HUES48 (cell line): ENCODE results near the gene SERGEF.
"Not testable (repeated sequence)": the region's sequence is repeated elsewhere in the genome, so short reads cannot be mapped to it uniquely, and the experiment has no call there.

Experiments
- H3K27ac ChIP-seq: one replicate; pipeline ENCODE4 v1.7.0; 2013; ENCODE audit warnings: low read depth, low read length, inconsistent platforms
- H3K27me3 ChIP-seq: 2 replicates; pipeline ENCODE4 v1.6.1; 2013; ENCODE audit warnings: mild to moderate bottlenecking, low read length; ENCODE audit not compliant: control insufficient read depth, insufficient read depth
- H3K36me3 ChIP-seq: 2 replicates; pipeline ENCODE4 v1.6.1; 2013; ENCODE audit warnings: low read length; ENCODE audit not compliant: control insufficient read depth, insufficient read depth
- H3K4me1 ChIP-seq: 2 replicates; pipeline ENCODE4 v1.6.1; 2013; ENCODE audit warnings: mild to moderate bottlenecking, low read length; ENCODE audit not compliant: control insufficient read depth, insufficient read depth
- H3K4me3 ChIP-seq: 2 replicates; pipeline ENCODE4 v1.5.1; 2013; ENCODE audit warnings: mild to moderate bottlenecking, low read depth, low read length
- H3K9ac ChIP-seq: 2 replicates; pipeline ENCODE4 v1.6.1; 2013; ENCODE audit warnings: mild to moderate bottlenecking, low read depth, low read length, moderate library complexity
- H3K9me3 ChIP-seq: 2 replicates; pipeline ENCODE4 v1.6.1; 2013; ENCODE audit warnings: low read length; ENCODE audit not compliant: control insufficient read depth, insufficient read depth

Gene SERGEF

DNA sequence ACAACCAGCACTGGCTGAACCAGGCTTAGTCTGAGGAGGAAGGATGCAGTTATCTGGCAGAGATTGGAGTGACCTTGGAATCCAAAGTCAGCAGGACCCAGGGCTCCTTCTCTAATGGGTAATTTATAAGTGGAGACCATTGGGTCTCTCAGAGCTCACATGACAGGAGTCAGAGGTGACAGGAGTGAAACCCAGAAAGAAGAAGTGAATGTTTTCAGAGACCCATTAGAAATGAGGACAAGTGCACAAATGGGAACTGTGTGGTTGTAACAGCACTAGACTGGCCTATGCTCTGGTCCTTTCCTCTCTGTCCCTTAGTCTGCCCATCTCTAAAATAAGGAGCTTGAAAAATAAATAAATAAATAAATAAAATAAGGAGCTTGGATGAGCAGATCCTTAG is 107.4 kb downstream of the SERGEF start:
- H3K36me3 ChIP-seq = no peaks in the 10 kb centered on the region
- H3K9ac ChIP-seq = no peak overlapping the region
- H3K9me3 ChIP-seq = no peaks in the 10 kb centered on the region
- H3K4me1 ChIP-seq = peaks cover 11% of the 10 kb centered on the region
- no peaks in the 10 kb centered on the region for H3K27me3 ChIP-seq
- H3K27ac ChIP-seq = no peak overlapping the region
- no peak overlapping the region for H3K4me3 ChIP-seq

DNA sequence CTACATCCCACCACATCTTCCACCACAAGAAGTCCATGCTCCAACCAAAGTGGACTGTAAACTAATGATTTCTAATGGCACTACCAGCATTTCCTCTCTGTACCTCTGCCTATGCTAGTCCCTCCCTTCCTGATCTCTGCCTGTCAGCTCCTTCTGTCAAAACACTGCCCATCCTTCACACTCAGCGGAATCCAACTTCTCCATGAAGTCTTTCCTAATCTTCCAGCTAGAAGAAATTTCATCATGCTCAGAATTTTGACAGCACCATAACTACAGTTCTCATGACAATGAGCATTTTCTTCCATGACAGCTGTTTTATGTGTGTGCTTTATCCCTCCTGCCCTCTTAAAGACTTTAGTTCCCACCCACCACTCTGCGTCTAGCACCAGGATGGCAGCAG is 111.4 kb downstream of the SERGEF start:
- no peak overlapping the region for H3K27ac ChIP-seq
- H3K36me3 ChIP-seq = no peaks in the 10 kb centered on the region
- no peaks in the 10 kb centered on the region for H3K27me3 ChIP-seq
- no peak overlapping the region for H3K9ac ChIP-seq
- peaks cover 6% of the 10 kb centered on the region for H3K4me1 ChIP-seq
- no peak overlapping the region for H3K4me3 ChIP-seq
- no peaks in the 10 kb centered on the region for H3K9me3 ChIP-seq

- H3K4me3 ChIP-seq = no peak overlapping the region
- no peak overlapping the region for H3K9ac ChIP-seq
- no peaks in the 10 kb centered on the region for H3K27me3 ChIP-seq
- no peaks in the 10 kb centered on the region for H3K4me1 ChIP-seq
- H3K36me3 ChIP-seq = no peaks in the 10 kb centered on the region
- no peaks in the 10 kb centered on the region for H3K9me3 ChIP-seq
- H3K27ac ChIP-seq = no peak overlapping the region
Observed at GRCh38 chr11:17898782-17899181, 114.1 kb downstream of the SERGEF start.

DNA sequence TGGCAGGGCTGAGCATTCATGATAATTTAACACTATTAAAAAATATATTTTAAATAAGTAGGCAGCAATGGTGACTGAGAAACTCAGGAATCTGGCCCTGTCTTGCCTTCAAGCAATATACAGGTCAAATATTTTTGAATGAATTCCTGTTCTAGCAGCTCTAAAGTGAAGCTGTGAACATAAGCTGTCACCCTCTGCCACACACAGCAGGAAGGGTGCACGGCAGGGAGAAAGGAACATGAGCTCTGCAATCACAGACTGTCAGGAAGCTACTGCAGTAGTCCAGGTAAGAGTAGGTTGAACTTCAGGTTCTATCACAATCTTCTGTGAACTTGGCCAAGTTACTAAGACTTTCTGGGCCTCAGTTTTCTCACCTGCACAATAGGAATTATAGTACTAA is 114.8 kb downstream of the SERGEF start:
- H3K4me1 ChIP-seq = no peaks in the 10 kb centered on the region
- no peaks in the 10 kb centered on the region for H3K9me3 ChIP-seq
- H3K27me3 ChIP-seq = no peaks in the 10 kb centered on the region
- H3K27ac ChIP-seq = no peak overlapping the region
- no peaks in the 10 kb centered on the region for H3K36me3 ChIP-seq
- H3K4me3 ChIP-seq = no peak overlapping the region
- no peak overlapping the region for H3K9ac ChIP-seq

- Histone ChIP-seq H3K4me1 (no peaks in the 10 kb centered on the region), H3K27me3 (no peaks in the 10 kb centered on the region), H3K4me3 (no peak overlapping the region), H3K27ac (no peak overlapping the region), H3K9ac (no peak overlapping the region), H3K36me3 (no peaks in the 10 kb centered on the region), H3K9me3 (no peaks in the 10 kb centered on the region)
Observed at GRCh38 chr11:17897495-17897894, 115.4 kb downstream of the SERGEF start.

DNA sequence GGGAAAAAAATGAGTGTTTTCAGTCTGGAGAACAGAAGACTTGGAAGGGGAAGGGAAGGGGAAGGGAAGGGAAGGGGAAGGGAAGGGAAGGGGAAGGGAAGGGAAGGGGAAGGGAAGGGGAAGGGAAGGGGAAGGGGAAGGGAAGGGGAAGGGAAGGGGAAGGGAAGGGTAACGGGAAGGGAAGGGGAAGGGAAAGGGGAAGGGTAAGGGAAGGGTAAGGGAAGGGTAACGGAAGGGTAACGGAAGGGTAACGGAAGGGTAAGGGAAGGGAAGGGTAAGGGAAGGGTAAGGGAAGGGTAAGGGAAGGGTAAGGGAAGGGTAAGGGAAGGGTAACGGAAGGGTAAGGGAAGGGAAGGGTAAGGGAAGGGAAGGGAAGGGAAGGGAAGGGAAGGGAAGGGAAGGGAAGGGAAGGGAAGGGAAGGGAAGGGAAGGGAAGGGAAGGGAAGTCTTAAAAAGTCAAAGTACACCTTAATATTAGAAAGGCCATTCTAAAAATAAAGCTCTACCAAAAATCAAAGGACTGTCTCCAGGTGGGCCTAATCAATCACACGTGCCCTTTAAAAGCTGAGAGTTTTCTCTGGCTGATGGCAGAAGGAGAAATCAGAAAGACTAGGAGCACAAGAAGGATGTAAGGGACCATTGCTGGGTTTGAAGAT is 116.2 kb downstream of the SERGEF start:
- H3K4me3 ChIP-seq, H3K36me3 ChIP-seq, H3K9me3 ChIP-seq, H3K9ac ChIP-seq, H3K4me1 ChIP-seq, H3K27ac ChIP-seq, H3K27me3 ChIP-seq: not testable (repeated sequence)

DNA sequence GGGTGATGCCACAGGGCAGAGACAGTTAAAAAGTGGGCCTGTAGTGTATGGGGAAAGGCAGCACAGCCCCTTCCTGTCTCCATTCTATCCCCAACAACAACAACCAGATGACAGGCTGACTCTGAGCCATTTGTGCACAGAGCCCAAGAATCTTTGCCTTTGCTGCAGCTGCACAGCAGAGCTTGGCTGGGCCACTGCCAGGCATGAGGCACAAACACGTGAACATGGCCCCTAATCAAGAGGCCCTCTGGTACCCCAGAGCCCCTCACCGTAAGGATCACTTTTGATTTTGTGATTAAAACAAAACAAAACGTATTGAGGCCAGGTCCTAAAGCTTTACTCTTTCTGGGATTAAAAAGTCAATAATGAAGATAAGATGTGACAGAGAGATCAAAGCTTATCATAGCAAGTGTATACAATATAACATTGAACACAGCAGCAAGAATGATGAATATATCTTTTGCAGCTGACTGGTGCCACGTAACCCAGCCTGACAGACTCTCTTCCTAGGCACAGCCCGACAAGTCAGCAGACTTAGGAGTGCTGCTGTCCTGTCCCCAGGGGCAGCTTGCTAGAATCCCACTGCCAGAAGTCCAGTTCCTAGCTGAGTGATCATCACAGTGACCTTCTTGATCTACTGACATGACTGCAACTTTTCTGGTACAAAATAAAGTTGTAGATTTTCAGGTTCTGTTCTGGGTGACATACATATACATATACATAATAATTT is 117.8 kb downstream of the SERGEF start:
- H3K36me3 ChIP-seq = no peaks in the 10 kb centered on the region
- no peaks in the 10 kb centered on the region for H3K27me3 ChIP-seq
- H3K9me3 ChIP-seq = no peaks in the 10 kb centered on the region
- H3K9ac ChIP-seq = no peak overlapping the region
- H3K4me1 ChIP-seq = no peaks in the 10 kb centered on the region
- no peak overlapping the region for H3K4me3 ChIP-seq
- H3K27ac ChIP-seq = no peak overlapping the region

DNA sequence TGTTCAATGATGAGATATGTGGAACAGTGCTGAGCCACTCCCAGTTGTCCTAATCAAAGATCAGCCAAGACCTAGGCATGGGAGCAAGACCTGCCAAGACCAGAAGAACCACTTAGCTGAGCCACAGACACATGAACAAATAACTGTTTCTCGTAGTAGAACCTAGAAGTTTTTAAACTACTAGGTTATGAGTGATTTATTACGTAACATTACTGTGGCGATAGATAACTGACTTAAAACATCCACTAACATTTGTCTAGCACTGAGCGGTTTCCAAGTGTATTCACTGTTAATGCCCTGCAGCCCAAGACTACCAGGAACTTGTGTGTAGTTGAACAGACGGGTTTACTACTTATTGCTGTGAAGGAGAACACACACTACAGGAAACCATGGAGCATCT is 120.4 kb downstream of the SERGEF start:
- peaks cover 10% of the 10 kb centered on the region for H3K4me1 ChIP-seq
- H3K27me3 ChIP-seq = no peaks in the 10 kb centered on the region
- no peak overlapping the region for H3K4me3 ChIP-seq

GRCh38 chr11:17890325-17890724 is 122.5 kb downstream of the SERGEF start:
- Histone ChIP-seq H3K27me3 (no peaks in the 10 kb centered on the region), H3K36me3 (no peaks in the 10 kb centered on the region), H3K9me3 (no peaks in the 10 kb centered on the region), H3K27ac (no peak overlapping the region), H3K4me1 (peaks cover 17% of the 10 kb centered on the region), H3K9ac (no peak overlapping the region), H3K4me3 (no peak overlapping the region)

More for the DNA sequence above, 120.4 kb downstream of the SERGEF start:
- Histone ChIP-seq H3K9me3 (no peaks in the 10 kb centered on the region), H3K9ac (no peak overlapping the region), H3K36me3 (no peaks in the 10 kb centered on the region), H3K27ac (no peak overlapping the region)

DNA sequence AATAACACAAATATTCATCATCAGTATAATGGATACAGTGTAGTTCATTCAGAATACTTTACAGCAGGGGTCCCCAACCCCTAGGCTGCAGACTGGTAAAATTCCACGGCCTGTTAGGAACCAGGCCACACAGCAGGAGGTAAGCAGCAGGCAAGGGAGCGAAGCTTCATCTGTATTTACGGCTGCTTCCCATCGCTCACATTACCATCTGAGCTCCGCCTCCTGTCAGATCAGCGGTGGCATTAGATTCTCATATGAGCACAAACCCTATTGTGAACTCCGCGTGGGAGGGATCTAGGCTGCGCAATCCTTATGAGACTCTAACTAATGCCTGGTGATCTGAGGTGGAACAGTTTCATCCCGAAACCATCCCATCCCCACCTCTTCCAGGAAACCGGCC is 125.1 kb downstream of the SERGEF start:
- H3K9ac ChIP-seq = no peak overlapping the region
- no peaks in the 10 kb centered on the region for H3K36me3 ChIP-seq
- peaks cover 17% of the 10 kb centered on the region for H3K4me1 ChIP-seq
- no peak overlapping the region for H3K27ac ChIP-seq
- H3K9me3 ChIP-seq = no peaks in the 10 kb centered on the region
- no peaks in the 10 kb centered on the region for H3K27me3 ChIP-seq
- H3K4me3 ChIP-seq = no peak overlapping the region

DNA sequence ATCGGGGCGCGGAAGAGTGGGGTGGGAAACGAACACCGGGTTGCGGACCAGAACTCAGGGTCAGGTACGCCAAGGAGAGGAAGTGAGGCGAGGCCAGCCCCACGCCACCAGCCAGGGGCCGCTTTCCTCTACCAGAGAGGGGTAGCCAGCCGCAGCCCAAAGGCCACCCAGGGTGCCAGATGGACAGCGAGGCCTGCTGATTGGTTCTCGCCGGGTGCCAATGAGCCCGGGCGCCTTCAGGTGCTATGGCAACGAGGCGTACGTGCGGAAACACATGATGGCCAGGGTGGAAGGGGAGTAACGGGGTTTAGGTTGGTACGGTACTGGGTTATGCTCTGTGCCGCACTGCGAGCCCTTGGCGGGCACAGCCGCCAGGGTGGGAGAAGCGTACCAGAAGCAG is 128.9 kb downstream of the SERGEF start:
- Histone ChIP-seq H3K4me3 (no peak overlapping the region), H3K9ac (no peak overlapping the region), H3K36me3 (no peaks in the 10 kb centered on the region), H3K9me3 (no peaks in the 10 kb centered on the region), H3K4me1 (peaks cover 17% of the 10 kb centered on the region), H3K27me3 (no peaks in the 10 kb centered on the region), H3K27ac (no peak overlapping the region)
